ENCODE measurements around the gene PODN.

PODN gene

DNA sequence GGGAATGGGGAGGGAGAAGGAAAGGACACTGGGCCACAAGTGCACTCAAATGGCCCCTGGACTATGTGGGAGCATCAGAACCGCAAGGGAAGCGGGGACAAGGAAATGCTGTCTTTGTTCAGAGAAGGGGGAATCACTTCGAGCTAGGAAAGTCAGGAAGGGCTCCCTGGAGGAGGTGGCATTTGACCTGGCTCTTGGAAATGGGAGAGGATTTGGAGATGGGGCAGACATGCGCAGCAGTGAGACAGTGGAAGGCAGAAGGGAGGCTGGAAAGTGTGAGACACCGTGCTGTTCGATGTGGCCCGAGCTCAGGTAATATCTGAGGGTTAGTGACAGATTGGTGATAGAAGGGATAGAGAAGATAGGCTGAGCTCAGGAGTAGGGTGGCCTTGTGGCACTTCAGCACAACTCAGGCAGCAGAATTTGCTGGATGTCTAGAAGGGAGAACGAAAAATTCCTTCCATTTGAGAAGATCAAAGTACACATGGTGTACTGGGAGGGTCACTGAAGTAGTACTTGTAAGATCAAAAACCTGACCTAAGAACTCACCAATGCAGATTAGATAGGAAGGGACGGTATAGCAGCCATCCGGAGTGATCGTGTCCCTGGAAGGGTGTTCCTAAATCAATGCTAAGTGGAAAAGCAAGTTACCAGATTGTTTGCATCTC lies 55.1 kb downstream of the PODN start:
- no peak for DNase-seq

GRCh38 chr1:53117836-53118235 lies 55.8 kb downstream of the PODN start:
- DNase-seq = no peak

DNA sequence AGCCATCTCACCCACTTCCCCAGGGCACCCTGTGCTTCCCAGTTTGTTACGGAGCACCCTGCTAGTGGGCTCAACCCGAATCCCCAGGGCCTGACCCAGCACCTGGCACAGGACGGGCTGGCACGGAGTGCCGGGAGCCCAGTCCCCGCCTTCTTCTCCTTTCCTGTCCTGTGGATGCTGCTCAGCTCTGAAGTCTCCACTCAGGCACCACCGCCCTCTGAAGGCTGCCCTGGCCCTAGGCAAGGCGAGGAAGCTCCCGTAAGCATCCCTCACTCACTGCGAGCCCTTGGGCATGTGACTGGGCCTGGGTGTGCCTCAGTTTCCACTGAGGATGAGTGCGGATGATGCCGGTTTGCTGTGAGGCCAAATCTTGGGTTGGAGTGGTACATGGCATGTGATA lies 58.6 kb downstream of the PODN start:
- no peak for DNase-seq

DNA sequence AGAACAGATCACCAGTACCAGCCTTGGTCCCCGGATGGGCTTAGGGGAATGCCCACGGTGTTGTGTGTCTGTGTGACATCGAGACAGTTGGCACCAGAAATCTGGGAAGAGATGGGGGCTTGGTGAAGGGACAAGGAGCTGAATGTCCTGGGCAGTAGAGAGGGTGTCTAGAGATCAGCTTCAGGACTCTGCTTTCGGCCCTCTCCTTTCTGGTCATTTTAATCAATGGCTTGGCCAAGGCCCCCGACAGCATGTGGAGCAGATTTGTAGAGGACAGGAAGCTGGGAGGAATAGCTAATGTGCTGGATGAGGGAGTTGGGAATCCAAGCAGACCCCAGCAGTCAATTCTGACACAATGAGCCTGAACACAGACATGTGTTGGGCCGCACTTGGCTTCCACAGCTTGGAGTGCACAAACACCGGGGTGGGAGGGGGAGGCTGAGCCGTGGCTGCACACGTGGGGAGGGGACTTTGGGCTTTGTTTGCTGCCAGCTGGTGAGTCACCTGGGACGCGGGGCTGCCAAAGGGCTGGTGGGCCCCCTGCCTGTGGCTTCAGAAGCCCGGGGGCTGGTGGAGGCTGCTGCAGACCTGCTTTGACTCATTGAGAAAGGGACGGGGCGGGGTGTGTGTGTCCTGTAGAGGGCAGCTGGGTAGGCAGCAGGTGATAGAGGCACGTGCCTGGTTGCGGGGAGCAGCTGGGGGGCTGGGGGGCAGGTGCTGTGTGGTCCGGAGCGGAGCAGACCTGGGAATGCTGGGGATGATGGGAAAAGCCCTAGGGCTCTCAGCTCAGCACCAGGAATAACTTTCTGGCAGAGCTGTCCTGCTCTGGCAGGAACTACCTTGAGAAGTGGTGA lies 59.5 kb downstream of the PODN start:
- no peak for DNase-seq

GRCh38 chr1:53122201-53122885 lies 60.3 kb downstream of the PODN start:
- no peak for DNase-seq

DNA sequence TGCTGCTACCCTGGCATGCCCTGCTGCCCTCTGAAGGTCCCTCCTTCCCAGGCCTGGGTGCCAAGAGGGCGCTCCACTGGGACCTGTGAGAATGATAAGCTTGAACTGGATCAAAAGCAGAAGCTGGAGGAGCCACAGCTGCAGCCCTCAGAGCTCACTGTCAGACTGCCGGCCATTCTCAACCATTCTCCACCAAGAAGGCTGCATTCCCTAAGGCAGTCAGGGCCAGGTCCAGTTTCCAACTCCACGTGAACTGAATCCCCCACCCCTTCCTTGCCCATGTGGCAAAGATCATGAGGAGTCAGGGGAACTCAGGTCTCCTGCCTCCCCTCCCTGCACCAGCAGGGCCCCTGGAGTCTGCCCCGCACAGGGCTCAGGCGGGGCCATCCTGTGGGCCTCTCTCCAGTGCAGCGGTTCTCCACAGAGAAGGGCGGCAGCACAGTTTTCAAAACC lies 61.0 kb downstream of the PODN start:
- DNase-seq = no peak

- DNase-seq = no peak
Observed at GRCh38 chr1:53123453-53124140, 61.6 kb downstream of the PODN start.

- DNase-seq = no peak
Observed at GRCh38 chr1:53125122-53125521, 63.1 kb downstream of the PODN start.

GRCh38 chr1:53125623-53126360 lies 63.8 kb downstream of the PODN start:
- DNase-seq = no peak

GRCh38 chr1:53126495-53126894 lies 64.5 kb downstream of the PODN start:
- no peak for DNase-seq

DNA sequence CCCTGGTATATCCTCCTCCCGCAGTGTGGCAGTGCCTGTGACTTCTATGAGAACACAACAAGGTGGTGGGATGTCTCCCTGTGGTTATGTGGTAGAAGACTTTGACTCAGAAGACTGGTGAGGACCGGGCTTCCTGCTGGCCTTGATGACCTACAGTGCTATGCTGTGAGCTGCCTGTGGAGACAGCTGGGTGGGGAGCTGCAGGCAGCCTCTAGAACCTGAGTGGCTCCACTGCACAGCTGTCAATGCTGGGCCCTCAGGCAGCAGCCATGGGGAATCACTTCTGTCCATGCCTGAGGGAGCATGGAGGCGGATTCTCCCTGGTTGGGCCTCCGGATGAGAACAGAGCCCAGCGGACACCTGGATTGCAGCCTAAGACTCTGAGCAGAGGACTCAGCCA lies 65.5 kb downstream of the PODN start:
- no peak for DNase-seq

- no peak for DNase-seq
Observed at GRCh38 chr1:53128401-53128800, 66.4 kb downstream of the PODN start.

- no peak for DNase-seq
Observed at GRCh38 chr1:53129891-53130597, 68.0 kb downstream of the PODN start.

DNA sequence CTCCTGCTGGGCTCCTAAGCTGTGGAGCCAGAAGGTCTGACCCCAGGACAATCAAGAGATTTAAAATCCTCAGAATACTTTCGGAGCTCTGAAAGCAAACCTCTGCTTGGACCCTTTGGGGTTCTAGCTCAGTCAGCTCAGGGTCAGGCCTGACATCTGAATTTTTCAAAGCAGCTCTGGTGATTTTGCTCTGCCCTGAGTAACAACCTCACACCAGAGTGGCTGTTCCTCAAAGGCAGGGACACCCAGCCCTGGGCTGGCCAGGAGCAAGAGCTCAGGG lies 68.5 kb downstream of the PODN start:
- no peak for DNase-seq

DNA sequence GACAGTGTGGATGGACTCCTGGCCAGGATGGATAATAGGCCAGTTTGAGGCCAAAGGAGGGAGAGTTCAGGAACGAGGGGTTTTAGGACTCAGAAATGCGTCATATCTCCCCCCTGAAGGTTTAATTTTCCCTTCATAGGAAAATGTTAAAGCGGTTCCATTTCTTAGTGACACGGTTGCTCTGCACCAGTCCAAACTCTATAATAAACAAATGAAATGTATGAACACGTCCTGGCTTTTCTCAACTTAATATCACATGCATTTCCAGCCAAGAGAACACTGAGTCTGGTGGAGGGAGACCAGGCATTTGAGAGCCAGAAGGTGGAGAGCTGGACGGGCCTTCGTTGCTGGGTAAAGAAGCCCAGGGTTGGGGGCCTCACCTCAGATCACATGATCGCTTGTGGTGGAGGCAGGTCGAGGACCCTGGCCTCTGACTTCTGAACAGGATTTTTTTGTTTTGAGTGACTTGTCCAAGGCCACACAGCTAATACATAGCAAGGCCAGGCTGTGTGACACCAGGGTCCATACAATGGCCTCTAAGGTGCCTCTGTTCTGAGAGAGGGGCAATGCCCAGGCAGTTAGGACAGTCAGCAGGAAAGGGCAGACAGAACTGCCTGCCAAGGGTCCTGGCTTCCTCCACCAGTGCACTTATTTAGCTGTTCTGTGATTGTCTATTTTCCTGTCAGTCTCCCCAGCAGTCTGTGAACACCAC lies 69.0 kb downstream of the PODN start:
- DNase-seq = no peak

DNA sequence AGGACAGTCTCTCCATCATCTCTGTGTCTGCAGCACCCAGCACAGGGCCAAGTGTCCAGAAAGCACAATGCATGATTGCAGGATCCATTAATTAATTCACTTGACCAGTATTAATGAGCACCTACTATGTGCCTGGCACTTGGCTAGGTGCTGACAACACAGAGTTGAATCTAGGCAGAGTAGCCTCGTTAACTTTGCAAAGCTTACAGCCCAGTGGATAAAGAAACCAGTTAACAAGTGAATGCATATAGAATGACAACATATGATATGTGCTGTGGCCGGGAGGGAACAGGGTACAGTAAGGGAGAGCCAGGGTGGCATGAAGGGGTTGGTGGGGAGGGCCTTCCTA lies 69.6 kb downstream of the PODN start:
- DNase-seq = no peak

DNA sequence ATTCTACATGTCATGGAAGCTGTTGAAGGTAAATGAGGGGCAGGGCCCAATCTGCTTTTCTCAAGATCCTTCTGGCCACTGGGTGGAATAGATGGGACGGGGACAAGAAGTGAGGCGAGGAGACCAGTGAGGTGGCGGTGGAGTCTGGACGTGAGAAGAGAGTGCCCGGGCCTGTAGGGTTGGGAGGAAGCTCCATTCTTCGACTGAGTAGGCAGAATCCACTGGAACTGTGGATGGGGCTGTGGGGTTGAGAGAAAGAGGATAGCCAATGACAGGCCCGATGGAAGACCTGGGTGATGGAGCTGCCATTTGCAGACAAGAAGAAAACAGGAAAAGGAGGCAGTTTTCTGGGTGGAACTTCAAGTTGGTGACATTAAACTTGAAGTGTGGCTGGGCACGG lies 70.2 kb downstream of the PODN start:
- DNase-seq = no peak

- DNase-seq = no peak
Observed at GRCh38 chr1:53133261-53134041, 71.4 kb downstream of the PODN start.

GRCh38 chr1:53134042-53134485 lies 72.1 kb downstream of the PODN start:
- DNase-seq = no peak

Data from activated CD4-positive, alpha-beta T cell treated with anti-CD3 and anti-CD28 coated beads, Interleukin-2, Interleukin-6, amounts not matched to agents 100 ng/mL and 50 ng/mL, durations not matched to agents 16 hours and 8 hours (primary cell).